ENCODE data around the gene DIP2B. TPM values are rescaled to one million over a fixed set of nuclear protein-coding genes. Genes with fewer than 3 reads are reported as not detected.

The DIP2B gene
- total and polyA plus RNA-seq, 2 of the 13 experiments (the other 11 are each of a cell fraction or from before 2014, with no cell fraction given) = 32.1 to 35.8 TPM

- H3K79me2 ChIP-seq (ENCODE audit: insufficient read depth, low read length) = peaks cover 80% of the 10 kb centered on the region
- no peak overlapping the region for H3K4me2 ChIP-seq (ENCODE audit: low read depth, low read length)
- ChIA-PET CTCF (ENCODE audit: low intra/inter-chr PET ratio, low total read pairs) (no interaction called here), POLR2A (interaction anchor here (1.4 kb wide), 1 partner anchor 14 kb away, joined by 3 read pairs; no protein-coding TSS in a partner anchor)
- H3K9me3 ChIP-seq (ENCODE audit: low read length) = no peaks in the 10 kb centered on the region
- peak overlapping the region; percentile 21 for H3K27ac ChIP-seq (ENCODE audit: extremely low read length, insufficient read depth, low read length)
- FAIRE-seq = peak; percentile 34
- BruUV-seq (replicated peaks) = no TSS peak
- H3K9ac ChIP-seq (ENCODE audit: insufficient read depth, low read depth, low read length) = no peak overlapping the region
- peak; percentile 49; the same call in 2 of the 3 replicates for ATAC-seq
- peaks cover 0 to 4% of the 10 kb centered on the region in 2 experiments; a peak in 2 of 5 replicates for H3K36me3 ChIP-seq (replicated peaks in 1 of 2; ENCODE audit: control insufficient read depth in 1 of 2, insufficient read depth in 2 of 2, low read length in 2 of 2)
- H3K4me3 ChIP-seq (replicated peaks in 1 of 3; ENCODE audit: insufficient read depth in 1 of 3, low read depth in 2 of 3, low read length in 3 of 3) = no peak overlapping the region
- H3K27me3 ChIP-seq (ENCODE audit: control insufficient read depth in 1 of 2, insufficient read depth in 2 of 2, low read length in 2 of 2) = no peaks in the 10 kb centered on the region
- DNase-seq (ENCODE audit: low spot score) = no peak
- no peak overlapping the region for H2AFZ ChIP-seq (ENCODE audit: low read length)
- intact Hi-C loops (cut with micrococcal nuclease; ENCODE audit: unreplicated experiment) = no loop called here
- peaks cover 44% of the 10 kb centered on the region for H3K4me1 ChIP-seq (ENCODE audit: insufficient read depth, low read length)
- H4K20me1 ChIP-seq (ENCODE audit: insufficient read depth, low read length) = peaks cover 7% of the 10 kb centered on the region; the same call in 1 of the 2 replicates
- 71% methylated on average over 5 of the region's 5 CpGs for WGBS (ENCODE audit: low lambda C conversion rate)
- in situ Hi-C loops (cut with HindIII; ENCODE audit: extremely low pct_ligation_motif_present, low pct_unique_long_range_greater_than_20kb) = no loop called here
- peak; percentile 32; the same call in 1 of the 2 replicates for TF ChIP-seq HNF4G (IDR thresholded peaks at IDR 0.05; ENCODE audit: borderline replicate concordance, low read depth, low read length)
- TF ChIP-seq HNF4G (CRISPR knock-in tag; IDR thresholded peaks at IDR 0.05; ENCODE audit: borderline replicate concordance, low read depth) = no peak
- no peak for TF ChIP-seq SMAD9 (CRISPR knock-in tag; IDR thresholded peaks at IDR 0.05)
- no peak for TF ChIP-seq RXRB (CRISPR knock-in tag; IDR thresholded peaks at IDR 0.05; ENCODE audit: borderline replicate concordance)
- TF ChIP-seq SALL1 (CRISPR knock-in tag; IDR thresholded peaks at IDR 0.05) = no peak
- TF ChIP-seq ZNF563 (CRISPR knock-in tag; IDR thresholded peaks at IDR 0.05) = no peak
- no peak for TF ChIP-seq SMAD1 (CRISPR knock-in tag; IDR thresholded peaks at IDR 0.05; ENCODE audit: borderline replicate concordance, low read depth)
- 0 out of 2 replicates have a peak, but pooled peaks have one; percentile 21 for TF ChIP-seq SAP130 (CRISPR knock-in tag; IDR thresholded peaks at IDR 0.05; ENCODE audit: low read depth)
- TF ChIP-seq ZSCAN30 (CRISPR knock-in tag; IDR thresholded peaks at IDR 0.05) = no peak
- TF ChIP-seq RBM22 (optimal IDR thresholded peaks at IDR 0.05; ENCODE audit: low read length) = no peak
- peak; percentile 28; the same call in 1 of the 2 replicates for TF ChIP-seq HOXA3 (CRISPR knock-in tag; IDR thresholded peaks at IDR 0.05)
- 0 out of 2 replicates have a peak, but pooled peaks have one; percentile 24 for TF ChIP-seq PPARG (CRISPR knock-in tag; conservative IDR thresholded peaks at IDR 0.05)
- TF ChIP-seq POLR2A (IDR thresholded peaks at IDR 0.05; ENCODE audit: insufficient read depth in 1 of 2, low read depth in 2 of 2, low read length in 2 of 2) = no peak
- TF ChIP-seq SETDB1 (CRISPR knock-in tag; IDR thresholded peaks at IDR 0.05; ENCODE audit: borderline replicate concordance) = no peak
- no peak for TF ChIP-seq BCL6 (CRISPR knock-in tag; IDR thresholded peaks at IDR 0.05)
- peak; percentile 77; the same call in 1 of the 2 replicates for TF ChIP-seq ZNF362 (CRISPR knock-in tag; IDR thresholded peaks at IDR 0.05; ENCODE audit: borderline replicate concordance)
- TF ChIP-seq TBX2 (CRISPR knock-in tag; IDR thresholded peaks at IDR 0.05; ENCODE audit: borderline replicate concordance) = peak; percentile 52; the same call in 1 of the 2 replicates
- no peak for TF ChIP-seq FOXC1 (CRISPR knock-in tag; IDR thresholded peaks at IDR 0.05; ENCODE audit: borderline replicate concordance)
- TF ChIP-seq ZBTB39 (CRISPR knock-in tag; IDR thresholded peaks at IDR 0.05) = no peak
- no peak for TF ChIP-seq BATF2 (CRISPR knock-in tag; IDR thresholded peaks at IDR 0.05)
- no peak for TF ChIP-seq ZNF570 (CRISPR knock-in tag; IDR thresholded peaks at IDR 0.05; ENCODE audit: borderline replicate concordance)
- TF ChIP-seq ZNF878 (CRISPR knock-in tag; IDR thresholded peaks at IDR 0.05) = no peak
- no peak for TF ChIP-seq TGIF2 (CRISPR knock-in tag; IDR thresholded peaks at IDR 0.05)
Measured at GRCh38 chr12:50606675-50607375, 102.0 kb downstream of the DIP2B start.
